ENCODE data around the gene FAM171A1.
"Not testable (repeated sequence)": the region's sequence is repeated elsewhere in the genome, so short reads cannot be mapped to it uniquely, and the experiment has no call there.

The FAM171A1 gene

GRCh38 chr10:15344256-15344875, 26.7 kb downstream of the FAM171A1 start:
- no peak for DNase-seq

GRCh38 chr10:15342970-15343369, 28.1 kb downstream of the FAM171A1 start:
- DNase-seq: no peak

GRCh38 chr10:15341502-15342128, 29.5 kb downstream of the FAM171A1 start:
- no peak for DNase-seq

GRCh38 chr10:15339892-15340291, 31.2 kb downstream of the FAM171A1 start:
- DNase-seq: no peak

GRCh38 chr10:15337441-15337923, 33.6 kb downstream of the FAM171A1 start:
- not testable (repeated sequence) for DNase-seq

- peak in 1 of 5 experiments; percentile 18 for DNase-seq
These were observed 34.9 kb downstream of the FAM171A1 start for GRCh38 chr10:15336211-15336610.

GRCh38 chr10:15335508-15335907, 35.6 kb downstream of the FAM171A1 start:
- no peak for DNase-seq

DNA sequence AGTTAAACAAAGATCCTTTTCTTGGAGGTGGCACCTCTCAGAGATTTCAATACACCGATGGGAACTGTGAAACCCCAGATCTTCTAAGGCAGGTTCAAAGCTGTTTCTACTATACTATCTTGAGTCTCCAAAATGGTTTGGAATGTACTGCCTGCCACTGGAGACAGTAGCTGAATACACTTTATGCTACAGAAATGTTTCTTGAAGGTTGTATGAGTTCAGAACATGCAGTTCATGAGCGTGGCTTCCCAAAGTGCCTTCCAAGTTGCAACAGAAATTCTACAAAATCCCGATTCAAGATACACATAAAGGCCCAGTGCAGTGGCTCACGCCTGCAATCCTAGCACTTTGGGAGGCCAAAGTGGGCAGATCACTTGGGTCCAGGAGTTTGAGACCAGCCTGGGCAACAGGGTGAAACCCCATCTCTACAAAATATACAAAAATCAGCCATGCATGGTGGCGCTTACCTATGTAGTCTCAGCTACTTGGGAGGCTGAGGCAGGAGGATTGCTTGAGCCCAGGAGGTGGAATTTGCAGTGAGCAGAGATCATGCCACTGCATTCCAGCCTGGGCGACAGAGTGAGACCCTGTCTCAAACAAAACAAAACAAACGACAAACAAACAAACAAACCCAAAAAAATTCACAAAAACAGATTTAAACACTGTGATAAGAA, 36.3 kb downstream of the FAM171A1 start:
- no peak for DNase-seq

- no peak for DNase-seq
These were observed 37.0 kb downstream of the FAM171A1 start for GRCh38 chr10:15333909-15334649.

GRCh38 chr10:15333181-15333580, 37.9 kb downstream of the FAM171A1 start:
- not testable (repeated sequence) for DNase-seq

DNA sequence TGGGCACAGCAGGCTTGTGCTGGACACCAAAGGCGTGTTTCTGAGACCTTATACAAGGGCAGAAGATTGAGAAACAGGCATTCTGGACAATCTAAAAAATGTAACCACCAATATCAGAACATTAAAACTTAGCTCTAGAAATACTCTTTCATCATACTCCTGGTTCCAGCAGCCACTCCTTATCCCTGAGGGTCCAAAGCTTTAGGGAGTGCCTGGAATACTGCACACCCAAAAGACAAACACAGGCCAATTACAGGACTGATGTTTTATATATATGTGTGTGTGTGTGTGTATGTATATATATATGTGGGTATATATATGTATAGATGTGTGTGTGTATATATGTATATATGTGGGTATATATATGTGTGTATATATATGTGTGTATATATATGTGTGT, 39.6 kb downstream of the FAM171A1 start:
- no peak for DNase-seq

DNA sequence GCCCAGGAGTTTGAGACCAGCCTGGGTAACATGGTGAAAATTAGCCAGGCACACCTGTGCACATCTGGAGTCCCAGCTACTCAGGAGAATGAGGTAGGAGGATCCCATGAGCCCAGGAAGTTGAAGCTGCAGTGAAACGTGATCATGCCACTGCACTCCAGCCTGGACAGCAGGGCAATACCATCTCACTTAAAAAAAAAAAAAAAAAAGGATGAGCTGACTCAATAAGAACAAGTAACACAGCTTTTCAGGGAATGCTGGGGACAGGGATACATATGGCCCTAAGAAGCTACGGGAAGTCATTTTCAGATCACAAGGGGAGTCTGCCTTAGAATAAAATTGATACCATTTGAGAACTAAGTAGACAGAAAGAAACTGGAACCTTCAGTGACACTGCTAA, 41.7 kb downstream of the FAM171A1 start:
- DNase-seq: no peak

- no peak for DNase-seq
These were observed 45.2 kb downstream of the FAM171A1 start for GRCh38 chr10:15325944-15326284.

DNA sequence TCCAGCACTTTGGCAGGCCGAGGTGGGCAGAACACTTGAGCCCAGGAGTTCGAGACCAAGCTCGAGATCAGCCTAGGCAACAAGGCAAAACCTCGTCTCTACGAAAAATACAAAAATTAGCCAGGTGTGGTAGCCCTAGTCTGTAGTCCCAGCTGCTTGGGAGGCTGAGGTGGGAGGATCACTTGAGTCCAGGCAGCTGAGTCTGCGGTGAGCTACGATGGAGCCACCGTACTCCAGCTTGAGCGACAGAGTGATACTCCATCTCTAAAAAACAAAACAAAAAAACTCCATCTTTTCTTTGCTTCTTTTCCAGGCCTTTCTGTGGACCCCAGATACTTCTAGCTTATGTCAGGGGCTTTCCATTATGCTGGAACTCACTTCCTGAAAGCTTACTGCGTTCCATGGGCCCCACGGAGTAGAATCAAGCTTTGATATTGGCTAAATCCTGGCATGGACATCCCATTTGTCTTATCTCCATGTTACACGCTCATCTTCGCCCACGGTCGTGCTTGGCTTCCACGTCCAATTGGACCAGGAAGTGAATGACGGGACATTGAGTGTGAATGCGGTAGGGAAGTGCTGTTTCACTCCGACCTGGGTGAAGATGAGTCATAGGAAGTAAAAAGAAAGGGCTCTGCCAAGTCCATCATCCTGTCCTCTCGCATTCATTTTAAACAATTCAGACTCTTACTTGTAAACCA, 45.7 kb downstream of the FAM171A1 start:
- DNase-seq: peak in 1 of 5 experiments; percentile 3

GRCh38 chr10:15324611-15325010, 46.5 kb downstream of the FAM171A1 start:
- DNase-seq: peak in 1 of 5 experiments; percentile 3

DNA sequence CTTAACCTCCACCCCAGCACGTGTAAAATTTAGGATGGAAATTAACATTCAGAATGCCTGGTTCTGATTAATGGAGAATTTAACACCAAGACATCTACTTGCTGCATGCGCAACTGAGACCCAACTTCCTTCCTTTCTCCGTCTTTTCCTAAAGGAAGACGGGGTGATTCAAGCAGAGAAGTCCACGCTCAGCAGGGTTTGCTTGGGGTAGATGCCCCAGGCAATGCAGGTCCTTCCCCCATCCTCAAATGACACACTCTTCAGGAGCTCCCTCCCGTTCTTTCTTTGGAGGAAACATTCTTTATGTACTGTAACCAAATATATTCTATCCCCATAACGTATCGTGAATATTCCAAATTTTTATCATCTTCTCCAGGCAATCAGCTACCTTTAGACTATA, 47.0 kb downstream of the FAM171A1 start:
- no peak for DNase-seq

DNA sequence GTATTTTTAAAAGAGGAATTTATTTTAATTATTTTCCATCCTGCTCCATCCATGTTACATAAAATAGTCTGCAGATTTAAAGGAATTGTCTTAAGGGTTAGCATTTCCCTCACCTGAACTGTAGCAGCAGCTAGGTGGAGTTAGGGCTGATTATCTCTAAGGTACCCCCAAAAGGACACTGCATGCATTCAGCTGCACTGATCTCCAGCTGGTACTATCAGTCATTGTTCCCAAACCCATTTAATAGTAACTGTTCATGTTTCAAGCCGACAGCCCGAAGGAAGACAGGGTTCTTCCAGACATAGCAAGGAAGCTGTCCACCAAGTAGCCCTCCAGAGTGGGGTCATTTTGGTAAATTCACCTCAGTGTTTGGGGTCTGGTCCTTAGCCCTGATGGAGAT, 48.7 kb downstream of the FAM171A1 start:
- DNase-seq: no peak

- DNase-seq: no peak
These were observed 49.4 kb downstream of the FAM171A1 start for GRCh38 chr10:15321431-15322341.

DNA sequence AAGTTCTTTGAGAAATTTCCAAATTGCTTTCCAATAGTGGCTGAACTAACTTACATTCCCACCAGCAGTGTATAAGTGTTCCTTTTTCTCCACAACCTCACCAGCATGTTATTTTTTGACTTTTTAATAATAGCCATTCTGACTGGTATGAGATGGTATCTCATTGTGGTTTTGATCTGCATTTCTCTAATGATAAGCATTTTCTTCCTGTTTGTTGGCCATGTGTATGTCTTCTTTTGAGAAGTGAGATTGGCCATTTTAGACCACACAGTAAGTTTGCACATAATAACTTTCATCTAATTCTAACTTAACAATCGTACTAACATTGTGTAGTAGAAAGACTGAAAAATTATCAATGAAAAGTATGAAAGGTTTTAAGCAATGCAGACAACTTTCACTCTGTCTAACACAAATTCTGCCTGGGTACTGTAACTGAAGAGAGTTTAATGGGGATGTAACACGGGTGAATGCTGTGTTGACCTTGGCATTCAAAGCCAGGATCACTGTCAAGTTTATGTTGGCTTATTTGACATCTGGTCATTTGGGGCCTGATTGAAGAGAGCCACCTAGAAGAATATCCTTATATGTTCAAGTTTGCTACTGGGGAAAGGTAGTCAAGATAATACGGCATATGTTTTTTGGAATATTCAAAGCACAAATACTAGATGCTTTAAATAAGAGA, 50.4 kb downstream of the FAM171A1 start:
- no peak for DNase-seq

- no peak for DNase-seq
These were observed 51.0 kb downstream of the FAM171A1 start for GRCh38 chr10:15320118-15320517.

DNA sequence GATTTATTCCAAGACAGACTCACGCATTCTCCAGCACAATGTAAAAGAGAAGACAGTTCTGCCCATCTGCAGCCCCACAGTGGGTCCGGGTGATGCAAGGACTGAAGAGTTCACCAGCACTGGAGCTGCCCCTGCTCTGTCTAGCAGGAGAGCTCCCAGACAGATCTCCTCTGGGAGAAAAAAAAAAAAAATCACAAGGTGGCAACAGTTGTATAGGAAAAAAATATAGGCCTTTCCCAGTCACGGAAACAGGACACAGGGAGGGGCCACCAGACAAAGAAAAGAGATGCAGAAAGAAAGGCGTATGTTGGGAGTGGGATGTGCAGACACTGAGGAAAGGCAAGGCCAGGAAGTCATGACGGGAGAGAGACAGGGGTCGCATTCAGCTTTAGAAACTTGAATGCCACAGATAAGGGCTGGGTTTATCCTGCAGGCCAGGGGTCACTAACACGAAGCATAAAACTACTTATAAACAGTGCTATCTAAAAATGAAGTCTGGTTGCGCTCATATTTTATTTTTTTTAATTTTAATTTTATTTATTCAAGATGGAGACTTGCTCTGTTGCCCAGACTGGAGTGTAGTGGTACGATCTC, 54.1 kb downstream of the FAM171A1 start:
- no peak for DNase-seq
